CD4-positive, alpha-beta T cell (primary cell): ENCODE data around the gene ADGRD1. TPM values are rescaled to one million over a fixed set of nuclear protein-coding genes. Genes with fewer than 3 reads are reported as not detected.

Experiments
- ATAC-seq: fragments of 200-7000 bp; cut with Tn5 transposase; one replicate; pipeline ENCODE4 v1.10.0; 2022; ENCODE audit warnings: mild to moderate bottlenecking; ENCODE audit not compliant: poor library complexity
- CTCF ChIA-PET: fragments of 350-600 bp; sonication (Branson Sonifier 250); formaldehyde crosslinking; loops from one replicate; lab custom pipeline; 2021; ENCODE audit warnings: antibody characterized with exemption, inconsistent platforms; lab: Charles Lee
- POLR2A ChIA-PET: fragments of 350-600 bp; sonication (Branson Sonifier 250); formaldehyde crosslinking; loops from one replicate; lab custom pipeline; 2021; ENCODE audit warnings: antibody characterized with exemption, inconsistent platforms; lab: Charles Lee
- DNase-seq, 14 experiments: peaks; one replicate each; pipeline ENCODE4 v3.0.0-alpha.2; 2013 to 2020; ENCODE audit warnings: mixed read lengths in 2 of 14
- H3K27ac ChIP-seq, 2 donors: one replicate each; pipeline versions ENCODE4 v1.5.1 to v1.7.0; 2013; ENCODE audit warnings: low read length in 2 of 2, low read depth in 1 of 2, mild to moderate bottlenecking in 1 of 2
- H3K27me3 ChIP-seq, 2 experiments: 1 replicate in 1 of 2; 2 replicates in 1 of 2; pipeline versions ENCODE4 v1.6.1 to v1.7.0; 2013; ENCODE audit warnings: low read length in 2 of 2, control low read depth in 1 of 2, mild to moderate bottlenecking in 1 of 2, moderate library complexity in 1 of 2; ENCODE audit not compliant: insufficient read depth in 2 of 2, control insufficient read depth in 1 of 2
- H3K36me3 ChIP-seq: one replicate; pipeline ENCODE4 v1.6.1; 2013; ENCODE audit warnings: low read length, control low read depth; ENCODE audit not compliant: insufficient read depth
- H3K4me1 ChIP-seq: one replicate; pipeline ENCODE4 v1.6.1; 2013; ENCODE audit warnings: low read length, control low read depth; ENCODE audit not compliant: insufficient read depth
- H3K4me3 ChIP-seq: one replicate; pipeline ENCODE4 v1.5.1; 2013; ENCODE audit warnings: mild to moderate bottlenecking, low read length, moderate library complexity
- H3K9me3 ChIP-seq, 2 experiments: 1 replicate in 1 of 2; 2 replicates in 1 of 2; pipeline versions ENCODE4 v1.6.1 to v1.7.0; 2013; ENCODE audit warnings: low read length in 2 of 2, mild to moderate bottlenecking in 2 of 2, control low read depth in 1 of 2, moderate library complexity in 1 of 2; ENCODE audit not compliant: control insufficient read depth in 1 of 2, insufficient read depth in 1 of 2
- H3K27ac Mint-ChIP-seq: one replicate; pipeline ENCODE4 v1.8.0; 2020; ENCODE audit warnings: mixed read lengths
- H3K27me3 Mint-ChIP-seq: one replicate; pipeline ENCODE4 v1.8.0; 2021; ENCODE audit warnings: mixed read lengths
- H3K36me3 Mint-ChIP-seq: one replicate; pipeline ENCODE4 v1.8.0; 2021; ENCODE audit warnings: low read depth, mixed read lengths
- H3K4me1 Mint-ChIP-seq: one replicate; pipeline ENCODE4 v1.8.0; 2021; ENCODE audit warnings: low read depth, mixed read lengths
- H3K4me3 Mint-ChIP-seq: one replicate; pipeline ENCODE4 v1.8.0; 2020; ENCODE audit warnings: mild to moderate bottlenecking, mixed read lengths
- H3K9me3 Mint-ChIP-seq: one replicate; pipeline ENCODE4 v1.8.0; 2020; ENCODE audit warnings: mixed read lengths
- CTCF ChIP-seq: fragments of 200-600 bp; IDR thresholded peaks from one replicate; pipeline ENCODE4 v1.8.0; 2022; ENCODE audit warnings: antibody characterized with exemption, mild to moderate bottlenecking
- intact Hi-C, 2 experiments: fragments of 100-400 bp; cut with DNase I in 1 of 2; cut with micrococcal nuclease in 1 of 2; formaldehyde crosslinking; loops; one replicate each; pipeline versions ENCODE4 v1.15.1 to v1.9.0; 2023 to 2025; cut with DNase I, micrococcal nuclease
- total RNA-seq, 174 experiments: library from RNA in 2 of 174; stranded (reverse) in 2 of 174; gene quantifications; one replicate each; pipeline ENCODE4 v1.2.3 and lab custom pipeline; 2021 to 2026

Gene ADGRD1
- total RNA-seq, 2 experiments from 2014 or later: 0.22 TPM; not detected in 1

GRCh38 chr12:131171029-131171428 is 217.3 kb downstream of the ADGRD1 start:
- H3K27ac ChIP-seq: no peak overlapping the region
- DNase-seq (no peak), ATAC-seq (no peak)
- no peaks in the 10 kb centered on the region for H3K36me3 ChIP-seq
- H3K27ac Mint-ChIP-seq: no peak overlapping the region
- no peaks in the 10 kb centered on the region for H3K36me3 Mint-ChIP-seq
- no peak overlapping the region for H3K4me3 Mint-ChIP-seq
- no peak overlapping the region for H3K4me3 ChIP-seq
- no peak for TF ChIP-seq CTCF
- no peaks in the 10 kb centered on the region for H3K4me1 ChIP-seq
- H3K4me1 Mint-ChIP-seq: no peaks in the 10 kb centered on the region
- intact Hi-C loops: no loop called here
- peaks cover 0 to under 1% of the 10 kb centered on the region in 2 experiments for H3K27me3 ChIP-seq
- peaks cover 3 to 5% of the 10 kb centered on the region in 2 experiments for H3K9me3 ChIP-seq
- POLR2A ChIA-PET: no interaction called here
- peaks cover 8% of the 10 kb centered on the region for H3K27me3 Mint-ChIP-seq
- peaks cover 12% of the 10 kb centered on the region for H3K9me3 Mint-ChIP-seq
- CTCF ChIA-PET: no interaction called here

GRCh38 chr12:131174901-131175300 is 221.2 kb downstream of the ADGRD1 start:
- ATAC-seq (no peak), DNase-seq (no peak)
- no peaks in the 10 kb centered on the region for H3K36me3 ChIP-seq
- H3K27me3 Mint-ChIP-seq: no peaks in the 10 kb centered on the region
- H3K9me3 ChIP-seq: peaks cover 3 to 12% of the 10 kb centered on the region in 2 experiments
- H3K27ac ChIP-seq: no peak overlapping the region
- H3K4me1 Mint-ChIP-seq: no peaks in the 10 kb centered on the region
- intact Hi-C loops: no loop called here
- H3K4me3 Mint-ChIP-seq: no peak overlapping the region
- ChIA-PET CTCF (no interaction called here), POLR2A (no interaction called here)
- H3K27ac Mint-ChIP-seq: no peak overlapping the region
- peaks cover 4 to 7% of the 10 kb centered on the region in 2 experiments for H3K27me3 ChIP-seq
- H3K9me3 Mint-ChIP-seq: peaks cover 12% of the 10 kb centered on the region
- no peaks in the 10 kb centered on the region for H3K4me1 ChIP-seq
- H3K4me3 ChIP-seq: no peak overlapping the region
- no peak for TF ChIP-seq CTCF
- no peaks in the 10 kb centered on the region for H3K36me3 Mint-ChIP-seq

- ChIA-PET CTCF (no interaction called here), POLR2A (no interaction called here)
- no peak overlapping the region for H3K27ac Mint-ChIP-seq
- H3K4me1 Mint-ChIP-seq: no peaks in the 10 kb centered on the region
- no peaks in the 10 kb centered on the region for H3K36me3 ChIP-seq
- TF ChIP-seq CTCF: no peak
- H3K4me3 Mint-ChIP-seq: no peak overlapping the region
- H3K9me3 Mint-ChIP-seq: peaks cover 12% of the 10 kb centered on the region
- intact Hi-C loops: no loop called here
- H3K4me3 ChIP-seq: no peak overlapping the region
- ATAC-seq (no peak), DNase-seq (no peak)
- no peaks in the 10 kb centered on the region for H3K4me1 ChIP-seq
- no peak overlapping the region for H3K27ac ChIP-seq
- no peaks in the 10 kb centered on the region for H3K36me3 Mint-ChIP-seq
- peaks cover 3 to 12% of the 10 kb centered on the region in 2 experiments for H3K9me3 ChIP-seq
- H3K27me3 ChIP-seq: peaks cover 4 to 7% of the 10 kb centered on the region in 2 experiments
- H3K27me3 Mint-ChIP-seq: peaks cover 3% of the 10 kb centered on the region
Measured at GRCh38 chr12:131176266-131176665, 222.6 kb downstream of the ADGRD1 start.
